Activated T-cell treated with anti-CD3 and anti-CD28 coated beads, Interleukin-2, amount 50 U/mL, for 1 hour (primary cell): ENCODE results near the gene DRICH1.
"Not testable (repeated sequence)": the region's sequence is repeated elsewhere in the genome, so short reads cannot be mapped to it uniquely, and the experiment has no call there.

Source experiments
- DNase-seq: peaks from one replicate; pipeline ENCODE4 v3.0.0-alpha.2; 2020

Gene DRICH1

GRCh38 chr22:23646526-23646925, 14.4 kb upstream of the DRICH1 start:
- DNase-seq, result not testable (repeated sequence)

GRCh38 chr22:23640206-23640605, 8.1 kb upstream of the DRICH1 start:
- not testable (repeated sequence) for DNase-seq

- DNase-seq, result no peak
Observed at GRCh38 chr22:23639661-23640060, 7.5 kb upstream of the DRICH1 start.

- no peak for DNase-seq
Observed at GRCh38 chr22:23638611-23639010, 6.5 kb upstream of the DRICH1 start.

GRCh38 chr22:23635291-23635690, 3.2 kb upstream of the DRICH1 start:
- not testable (repeated sequence) for DNase-seq

GRCh38 chr22:23628056-23628743, 3.9 kb downstream of the DRICH1 start:
- DNase-seq, result not testable (repeated sequence)

GRCh38 chr22:23627401-23628055, 4.6 kb downstream of the DRICH1 start:
- peak; percentile 61 for DNase-seq

GRCh38 chr22:23626286-23626975, 5.7 kb downstream of the DRICH1 start:
- DNase-seq, result no peak

GRCh38 chr22:23622634-23623033, 9.5 kb downstream of the DRICH1 start:
- no peak for DNase-seq

- not testable (repeated sequence) for DNase-seq
Observed at GRCh38 chr22:23621916-23622315, 10.2 kb downstream of the DRICH1 start.

- no peak for DNase-seq
Observed at GRCh38 chr22:23621082-23621780, 10.9 kb downstream of the DRICH1 start.

GRCh38 chr22:23613193-23613972, 18.7 kb downstream of the DRICH1 start:
- DNase-seq, result no peak

- DNase-seq, result no peak
Observed at GRCh38 chr22:23609983-23610781, 21.9 kb downstream of the DRICH1 start.

GRCh38 chr22:23608583-23608982, 23.5 kb downstream of the DRICH1 start:
- no peak for DNase-seq

- no peak for DNase-seq
Observed at GRCh38 chr22:23606204-23607131, 25.7 kb downstream of the DRICH1 start.

- no peak for DNase-seq
Observed at GRCh38 chr22:23604939-23605712, 27.0 kb downstream of the DRICH1 start.

GRCh38 chr22:23603266-23603665, 28.9 kb downstream of the DRICH1 start:
- no peak for DNase-seq

GRCh38 chr22:23598805-23599518, 33.2 kb downstream of the DRICH1 start:
- no peak for DNase-seq
